Erythroblast (primary cell): ENCODE results near the gene SHKBP1.

Experiments used
- GATA1 ChIP-seq: IDR thresholded peaks from 2 replicates; pipeline ENCODE4 v1.6.1; 2011; ENCODE audit warnings: low read depth, mild to moderate bottlenecking, control low read depth, low read length, moderate library complexity
- POLR2A ChIP-seq: IDR thresholded peaks from 2 replicates; pipeline ENCODE4 v1.6.1; 2011; ENCODE audit warnings: mild to moderate bottlenecking, low read length

- no peak for TF ChIP-seq POLR2A
- TF ChIP-seq GATA1: no peak
Observed at GRCh38 chr19:40582467-40582866, 5.8 kb downstream of the SHKBP1 start.
